RWPE1 (cell line): ENCODE results near the gene DLGAP4.

Experiments
- CTCF ChIA-PET: fragments of 350-600 bp; sonication (Branson Sonifier 250); formaldehyde crosslinking; extraction: SDS; loops from one replicate; lab custom pipeline; 2021; lab: Yijun Ruan, JAX
- POLR2A ChIA-PET: fragments of 400-600 bp; formaldehyde crosslinking; extraction: SDS; loops from one replicate; lab custom pipeline; 2020; ENCODE audit warnings: antibody characterized with exemption; ENCODE audit not compliant: low non-redundant PET; lab: Yijun Ruan, JAX
- DNase-seq: peaks from one replicate; pipeline ENCODE4 v3.0.0; 2012; ENCODE audit warnings: low spot score
- H3K27ac ChIP-seq: fragments of 450-650 bp; 2 replicates; pipeline ENCODE4 v1.5.1; 2017
- CTCF ChIP-seq: fragments of 450-650 bp; conservative IDR thresholded peaks from 2 replicates; pipeline ENCODE4 v1.5.1; 2017; ENCODE audit warnings: low read depth, mild to moderate bottlenecking

Gene DLGAP4

GRCh38 chr20:36340593-36340990, 34.5 kb downstream of the DLGAP4 start:
- DNase-seq = no peak
- CTCF ChIA-PET = interaction anchor here (0.5 to 0.8 kb wide), 3 partner anchors 11 to 599 kb away, joined by 3 read pairs; no protein-coding TSS in a partner anchor
- no peak overlapping the region for H3K27ac ChIP-seq
- TF ChIP-seq CTCF = no peak
- POLR2A ChIA-PET = no interaction called here

- DNase-seq = no peak
- POLR2A ChIA-PET = no interaction called here
- no peak overlapping the region for H3K27ac ChIP-seq
- CTCF ChIA-PET = no interaction called here
- TF ChIP-seq CTCF = no peak
Observed at GRCh38 chr20:36341331-36342020, 35.3 kb downstream of the DLGAP4 start.

GRCh38 chr20:36342331-36343120, 36.4 kb downstream of the DLGAP4 start:
- no peak for DNase-seq
- no peak for TF ChIP-seq CTCF
- CTCF ChIA-PET = interaction anchor here (0.6 to 0.9 kb wide), 4 partner anchors 14 to 314 kb away, joined by 3 to 9 read pairs (median 3); no protein-coding TSS in a partner anchor
- POLR2A ChIA-PET = no interaction called here
- H3K27ac ChIP-seq = no peak overlapping the region

- no peak for DNase-seq
- CTCF ChIA-PET = interaction anchor here (0.5 to 1.5 kb wide), 4 partner anchors 48 to 133 kb away, joined by 3 to 5 read pairs (median 3); no protein-coding TSS in a partner anchor
- no peak overlapping the region for H3K27ac ChIP-seq
- no peak for TF ChIP-seq CTCF
- POLR2A ChIA-PET = no interaction called here
Observed at GRCh38 chr20:36343641-36344040, 37.5 kb downstream of the DLGAP4 start.

GRCh38 chr20:36344517-36345132, 38.5 kb downstream of the DLGAP4 start:
- CTCF ChIA-PET = interaction anchor here (0.5 to 1.5 kb wide), 3 partner anchors 8 to 858 kb away, joined by 3 read pairs; no protein-coding TSS in a partner anchor

More at GRCh38 chr20:36344517-36345132, 38.5 kb downstream of the DLGAP4 start:
- DNase-seq = peak; percentile 89
- POLR2A ChIA-PET = no interaction called here
- TF ChIP-seq CTCF = no peak
- no peak overlapping the region for H3K27ac ChIP-seq
